ENCODE data around the gene NUDT8.

DNA sequence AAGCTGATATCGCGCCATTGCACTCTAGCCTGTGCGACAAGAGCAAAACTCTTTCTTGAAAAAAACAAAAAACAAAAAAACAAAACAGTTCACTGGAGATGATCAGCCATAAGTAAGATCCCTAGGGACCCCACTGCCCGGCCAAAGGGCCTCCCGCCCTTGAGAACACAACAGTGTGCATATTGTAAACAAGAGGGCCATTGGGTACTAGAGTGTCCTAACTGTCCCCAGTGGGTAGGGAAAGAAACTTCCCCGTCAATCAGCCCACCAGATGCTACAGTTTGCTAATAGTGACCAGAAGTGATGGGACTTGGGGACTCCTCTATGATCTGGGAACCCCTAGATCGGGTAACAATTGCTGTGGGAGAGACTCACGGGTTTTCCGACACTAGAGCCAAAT lies 24.5 kb upstream of the NUDT8 start:
- TF ChIP-seq, protein P1, sequence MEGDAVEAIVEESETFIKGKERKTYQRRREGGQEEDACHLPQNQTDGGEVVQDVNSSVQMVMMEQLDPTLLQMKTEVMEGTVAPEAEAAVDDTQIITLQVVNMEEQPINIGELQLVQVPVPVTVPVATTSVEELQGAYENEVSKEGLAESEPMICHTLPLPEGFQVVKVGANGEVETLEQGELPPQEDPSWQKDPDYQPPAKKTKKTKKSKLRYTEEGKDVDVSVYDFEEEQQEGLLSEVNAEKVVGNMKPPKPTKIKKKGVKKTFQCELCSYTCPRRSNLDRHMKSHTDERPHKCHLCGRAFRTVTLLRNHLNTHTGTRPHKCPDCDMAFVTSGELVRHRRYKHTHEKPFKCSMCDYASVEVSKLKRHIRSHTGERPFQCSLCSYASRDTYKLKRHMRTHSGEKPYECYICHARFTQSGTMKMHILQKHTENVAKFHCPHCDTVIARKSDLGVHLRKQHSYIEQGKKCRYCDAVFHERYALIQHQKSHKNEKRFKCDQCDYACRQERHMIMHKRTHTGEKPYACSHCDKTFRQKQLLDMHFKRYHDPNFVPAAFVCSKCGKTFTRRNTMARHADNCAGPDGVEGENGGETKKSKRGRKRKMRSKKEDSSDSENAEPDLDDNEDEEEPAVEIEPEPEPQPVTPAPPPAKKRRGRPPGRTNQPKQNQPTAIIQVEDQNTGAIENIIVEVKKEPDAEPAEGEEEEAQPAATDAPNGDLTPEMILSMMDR (IDR thresholded peaks at IDR 0.05), result no peak
- no peak for TF ChIP-seq POLR2AphosphoS5 (IDR thresholded peaks at IDR 0.05)
- TF ChIP-seq POLR2A (IDR thresholded peaks at IDR 0.05; ENCODE audit: low read depth), result no peak
- no peak for TF ChIP-seq EP300 (IDR thresholded peaks at IDR 0.05)

All from esophagus muscularis mucosa (tissue), 4 donors.